Fibroblast of pulmonary artery (primary cell): ENCODE results near the gene SEPTIN12.

Experiments
- DNase-seq: peaks from one replicate; pipeline ENCODE4 v3.0.0-alpha.2; 2010; ENCODE audit warnings: low read depth
- H3K4me3 ChIP-seq: replicated peaks from 2 replicates; pipeline ENCODE4 v1.5.1; 2011; ENCODE audit warnings: low read depth, mild to moderate bottlenecking, control low read depth, low read length, moderate library complexity
- CTCF ChIP-seq: IDR thresholded peaks from 2 replicates; pipeline ENCODE4 v1.5.1; 2011; ENCODE audit warnings: mild to moderate bottlenecking, control low read depth, low read length, inconsistent platforms; ENCODE audit errors: missing control alignments

The SEPTIN12 gene

GRCh38 chr16:4754865-4755264, 33.3 kb downstream of the SEPTIN12 start:
- no peak for DNase-seq
- TF ChIP-seq CTCF, result no peak

GRCh38 chr16:4753227-4753626, 34.9 kb downstream of the SEPTIN12 start:
- DNase-seq, result no peak
- TF ChIP-seq CTCF, result no peak
- H3K4me3 ChIP-seq, result no peak overlapping the region

More at GRCh38 chr16:4754865-4755264, 33.3 kb downstream of the SEPTIN12 start:
- no peak overlapping the region for H3K4me3 ChIP-seq

GRCh38 chr16:4752351-4753100, 35.6 kb downstream of the SEPTIN12 start:
- DNase-seq, result no peak
- TF ChIP-seq CTCF, result no peak
- no peak overlapping the region for H3K4me3 ChIP-seq

GRCh38 chr16:4750896-4751295, 37.2 kb downstream of the SEPTIN12 start:
- TF ChIP-seq CTCF, result no peak
- no peak for DNase-seq
- H3K4me3 ChIP-seq, result no peak overlapping the region

- H3K4me3 ChIP-seq, result no peak overlapping the region
These were observed 38.4 kb downstream of the SEPTIN12 start for GRCh38 chr16:4749700-4750257.

GRCh38 chr16:4748682-4749411, 39.3 kb downstream of the SEPTIN12 start:
- DNase-seq, result no peak
- TF ChIP-seq CTCF, result no peak
- no peak overlapping the region for H3K4me3 ChIP-seq

More at GRCh38 chr16:4749700-4750257, 38.4 kb downstream of the SEPTIN12 start:
- no peak for TF ChIP-seq CTCF
- no peak for DNase-seq
